ENCODE measurements around the gene SLC49A3.
"Not testable (repeated sequence)": the region's sequence is repeated elsewhere in the genome, so short reads cannot be mapped to it uniquely, and the experiment has no call there.

The SLC49A3 gene

DNA sequence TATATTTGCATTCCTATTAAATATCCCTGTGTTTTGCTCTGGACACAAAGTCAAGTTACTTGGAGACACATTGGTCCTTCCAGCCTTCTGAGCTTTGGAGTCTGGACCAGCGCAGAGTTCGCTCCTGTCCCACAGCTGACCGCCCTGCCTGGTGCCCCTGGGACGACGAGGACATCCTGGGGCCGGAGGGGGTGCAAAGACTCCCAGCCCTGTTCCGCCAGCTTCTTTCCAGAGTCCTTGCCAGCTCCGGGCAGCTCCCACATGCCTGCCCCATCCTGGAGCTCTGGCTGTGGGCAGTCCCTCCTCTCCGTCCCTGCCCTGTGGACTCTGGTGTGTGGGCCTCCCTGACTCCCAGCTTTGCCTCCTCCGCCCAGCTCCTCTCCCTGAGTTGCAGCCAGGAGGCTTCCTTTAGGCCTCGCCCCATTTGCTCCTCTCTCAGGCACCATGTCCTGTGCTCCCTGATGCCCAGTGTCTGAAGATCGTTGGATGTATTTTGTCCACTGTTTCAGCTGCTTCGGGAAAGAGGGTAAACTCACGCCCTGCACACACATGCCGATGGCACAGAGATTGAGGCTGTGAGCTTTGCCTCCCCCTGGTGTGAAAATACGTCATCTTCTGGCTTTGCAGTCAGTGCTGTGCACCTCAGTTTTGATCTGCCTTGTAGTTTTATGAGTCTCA is 11.8 kb upstream of the SLC49A3 start:
- no peak for DNase-seq

DNA sequence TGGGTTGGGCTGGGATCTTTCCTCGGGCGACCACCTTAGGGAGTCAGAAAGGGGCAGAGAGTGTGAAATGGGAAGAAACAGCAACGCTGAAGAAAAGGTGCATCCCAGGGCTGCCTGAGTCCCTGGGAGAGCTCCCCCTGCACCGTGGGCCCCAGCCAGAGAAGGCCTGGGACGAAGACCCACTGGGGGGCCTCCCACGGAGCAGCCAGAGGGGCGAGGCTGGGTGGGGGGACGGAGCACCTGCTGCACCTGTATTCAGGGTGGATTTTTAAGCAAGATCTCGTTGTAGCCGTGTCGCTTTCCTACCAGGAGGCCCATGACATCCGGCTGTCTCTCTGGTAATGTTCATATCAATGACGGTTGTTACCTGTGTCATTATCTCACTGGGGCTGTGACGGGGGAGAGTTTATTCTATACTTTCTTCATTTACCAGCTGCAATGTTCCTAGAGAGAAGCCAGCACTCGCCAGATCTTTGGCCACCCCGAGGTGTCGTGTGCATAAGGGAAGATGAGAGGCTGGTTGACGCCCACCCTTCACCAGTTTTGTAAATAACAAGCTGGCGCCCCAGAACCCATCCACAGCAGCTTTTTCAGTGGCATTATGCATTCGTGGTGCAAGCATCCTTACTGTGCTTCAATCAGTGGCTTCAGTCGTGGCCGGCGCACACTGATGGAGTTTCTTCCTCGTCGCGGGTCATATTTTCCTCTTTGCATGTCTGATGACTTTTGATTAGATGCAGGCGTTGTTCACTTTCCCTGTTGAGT is 11.0 kb upstream of the SLC49A3 start:
- no peak for DNase-seq

DNA sequence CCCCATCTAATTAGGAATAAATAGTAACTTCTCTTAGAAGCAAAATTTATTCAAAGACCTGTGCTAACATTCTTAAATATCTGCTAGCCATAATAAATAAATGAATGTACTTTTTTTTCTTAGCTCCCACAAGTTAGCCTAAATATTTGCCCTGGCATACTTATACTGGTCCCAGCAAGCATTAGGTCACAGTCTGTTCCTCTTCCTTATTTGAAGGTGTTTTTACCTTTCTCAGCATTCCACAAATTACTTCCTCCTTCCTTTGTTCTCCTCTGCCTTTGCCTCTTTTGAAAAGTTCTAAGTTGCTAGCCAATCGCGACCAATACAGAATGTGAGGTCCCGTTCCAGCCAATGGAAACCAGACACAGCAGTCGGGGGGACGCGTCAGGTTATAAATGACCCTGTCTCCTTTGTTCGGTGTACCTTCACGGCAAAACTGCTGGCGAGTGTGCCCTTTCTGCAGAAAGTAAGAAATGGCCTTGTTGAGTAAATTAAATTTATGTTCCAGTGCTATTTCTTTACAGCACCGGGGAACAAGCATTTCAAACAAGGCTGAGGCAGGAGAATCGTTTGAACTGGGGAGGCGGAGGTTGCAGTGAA is 5.5 kb upstream of the SLC49A3 start:
- DNase-seq = not testable (repeated sequence)

DNA sequence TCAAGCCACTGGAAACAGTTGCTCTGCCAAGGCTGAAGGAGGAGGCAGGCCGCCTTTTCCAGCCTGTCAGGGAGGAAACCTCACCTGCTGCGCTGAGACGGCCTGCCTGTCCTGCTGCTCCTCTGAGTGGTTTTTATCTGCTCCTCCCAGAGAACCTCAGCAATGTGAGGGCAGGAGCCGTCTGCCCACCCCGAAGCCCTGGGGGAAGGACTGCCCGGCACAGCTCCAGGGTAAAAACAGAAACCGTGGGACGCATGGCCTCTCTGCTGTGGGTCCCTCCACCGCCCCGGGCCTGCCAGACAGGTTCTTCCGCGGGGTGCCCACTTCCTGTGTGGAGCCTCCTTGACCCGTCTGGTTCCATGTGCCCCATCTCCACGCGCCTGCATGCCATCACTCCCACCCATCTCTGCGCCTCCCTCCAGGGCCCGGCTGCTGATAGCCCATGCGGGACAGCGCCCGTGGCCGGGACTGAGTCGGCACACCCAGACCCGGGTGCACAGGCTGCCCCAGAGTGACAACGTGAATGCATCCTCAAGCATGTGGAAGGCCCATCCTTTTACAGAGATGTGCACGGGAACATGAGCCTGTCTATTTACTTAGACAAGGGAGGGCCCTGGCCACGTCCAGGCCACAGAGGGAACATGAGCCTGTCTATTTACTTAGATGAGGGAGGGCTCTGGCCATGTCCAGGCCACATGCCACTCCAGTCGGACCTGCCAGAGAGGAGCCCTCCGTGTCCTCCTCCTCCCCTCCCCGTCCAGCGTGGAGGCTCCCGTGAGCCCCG is 4.0 kb upstream of the SLC49A3 start:
- no peak for DNase-seq

- DNase-seq = no peak
Observed at GRCh38 chr4:689723-690122, 772 bp upstream of the SLC49A3 start.

- DNase-seq = no peak
Observed at GRCh38 chr4:687971-688853, 739 bp downstream of the SLC49A3 start.

DNA sequence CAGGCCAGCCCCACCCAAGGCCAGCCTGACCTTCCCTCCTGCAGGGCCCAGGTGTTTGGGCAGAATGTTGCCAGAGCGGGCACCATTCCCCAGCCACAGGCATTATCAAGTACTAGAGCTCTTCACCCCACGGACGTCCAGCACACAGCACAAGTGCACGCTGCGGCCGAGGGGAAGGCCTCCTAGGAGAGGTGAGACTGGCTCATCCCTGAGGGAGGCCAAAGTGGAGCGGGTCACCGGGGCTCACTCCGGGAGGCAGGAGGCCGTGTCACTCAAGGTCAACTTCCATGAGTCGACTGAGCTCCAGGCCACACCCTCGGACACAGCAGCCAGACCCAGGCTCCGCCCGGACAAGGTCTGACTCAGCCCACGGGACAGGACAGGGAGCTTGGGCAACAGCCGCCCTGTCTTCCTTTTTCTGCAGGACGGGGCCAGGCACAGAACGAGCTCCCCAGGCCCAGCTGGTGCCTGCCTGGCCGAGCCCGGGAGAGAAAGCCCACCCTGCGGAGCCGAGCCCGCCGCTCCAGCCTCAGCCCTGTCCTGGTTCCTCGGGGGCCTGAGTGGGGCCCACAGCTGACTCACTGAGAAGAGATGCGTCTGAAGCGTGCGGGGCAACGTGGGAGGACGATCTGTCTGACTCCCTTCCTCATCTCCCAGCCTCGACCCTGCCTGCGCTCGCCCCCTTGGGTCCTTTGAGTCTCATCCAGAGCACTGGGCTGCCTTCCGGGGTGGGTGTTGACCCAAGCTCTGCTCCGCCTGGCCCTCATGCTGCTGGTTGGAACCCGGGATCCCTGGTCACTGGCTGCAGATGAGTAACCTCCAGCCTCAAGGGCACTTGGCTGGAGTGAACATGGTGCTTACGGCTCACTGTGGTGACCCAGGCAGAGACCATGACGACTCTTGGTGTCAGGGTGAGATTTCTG is 1.6 kb downstream of the SLC49A3 start:
- no peak for DNase-seq

DNA sequence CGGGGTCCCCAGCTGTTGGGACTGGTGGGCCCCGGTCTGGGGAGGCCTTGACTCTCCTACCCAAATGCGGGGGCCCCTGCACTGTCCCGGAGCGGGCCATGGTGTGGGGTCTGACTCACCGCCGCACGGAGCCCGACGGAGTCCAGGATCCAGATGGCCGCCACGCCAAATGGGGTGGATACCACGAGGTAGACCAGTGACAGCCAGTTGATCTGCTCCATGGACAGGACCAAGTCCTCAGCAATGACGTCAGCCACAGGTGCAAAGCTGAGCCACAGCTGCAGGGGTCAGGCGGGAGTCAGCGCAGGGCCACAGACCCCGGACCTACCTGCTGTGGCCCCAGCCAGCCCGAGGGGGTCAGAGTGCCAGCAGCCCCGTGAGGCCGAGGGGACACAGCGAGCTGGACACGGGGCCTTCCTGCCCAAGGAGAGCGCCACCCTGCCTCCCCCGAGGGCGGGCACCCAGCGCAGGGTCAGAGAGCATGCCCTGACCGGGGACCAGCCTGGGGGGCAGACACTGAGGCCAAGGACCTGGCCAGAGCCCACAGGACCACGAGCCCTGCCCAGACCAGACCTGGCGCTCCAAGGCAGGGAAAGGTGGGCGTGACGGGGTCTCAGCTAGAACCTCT is 2.4 kb downstream of the SLC49A3 start:
- no peak for DNase-seq

DNA sequence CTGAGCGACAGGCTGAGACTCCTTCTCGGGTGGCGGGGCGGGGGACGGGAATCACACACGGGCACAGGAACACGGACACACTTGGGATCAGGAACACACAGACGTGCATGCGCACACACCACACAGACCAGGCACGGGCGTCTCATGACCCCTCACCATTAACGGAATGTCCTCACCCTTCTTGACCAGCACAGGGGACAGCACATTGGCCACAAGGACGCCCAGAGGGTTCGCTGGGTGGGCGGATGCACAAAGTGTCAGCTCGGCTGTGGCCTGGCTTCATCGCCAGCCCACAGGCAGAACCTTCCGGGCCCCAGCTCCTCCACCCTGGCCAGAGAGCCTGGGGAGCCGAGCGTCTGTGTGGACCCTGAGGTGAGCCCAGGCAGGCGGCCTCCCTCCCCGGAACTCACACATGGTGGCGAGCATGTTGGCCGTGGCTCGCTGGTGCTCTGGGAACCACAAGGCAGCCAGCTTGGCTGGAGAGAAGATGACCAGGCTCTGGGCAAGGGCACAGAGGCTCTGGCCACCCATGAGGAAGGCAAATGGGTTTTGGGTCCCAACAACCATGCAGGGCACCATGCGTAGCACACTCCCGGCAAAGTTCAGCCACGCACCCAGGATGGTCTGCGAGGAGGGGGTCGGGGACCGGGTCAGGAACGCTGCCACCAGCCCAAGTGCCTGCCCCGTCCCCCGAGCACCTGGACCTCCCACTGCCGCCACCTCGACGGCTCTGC is 3.1 kb downstream of the SLC49A3 start:
- DNase-seq = no peak

DNA sequence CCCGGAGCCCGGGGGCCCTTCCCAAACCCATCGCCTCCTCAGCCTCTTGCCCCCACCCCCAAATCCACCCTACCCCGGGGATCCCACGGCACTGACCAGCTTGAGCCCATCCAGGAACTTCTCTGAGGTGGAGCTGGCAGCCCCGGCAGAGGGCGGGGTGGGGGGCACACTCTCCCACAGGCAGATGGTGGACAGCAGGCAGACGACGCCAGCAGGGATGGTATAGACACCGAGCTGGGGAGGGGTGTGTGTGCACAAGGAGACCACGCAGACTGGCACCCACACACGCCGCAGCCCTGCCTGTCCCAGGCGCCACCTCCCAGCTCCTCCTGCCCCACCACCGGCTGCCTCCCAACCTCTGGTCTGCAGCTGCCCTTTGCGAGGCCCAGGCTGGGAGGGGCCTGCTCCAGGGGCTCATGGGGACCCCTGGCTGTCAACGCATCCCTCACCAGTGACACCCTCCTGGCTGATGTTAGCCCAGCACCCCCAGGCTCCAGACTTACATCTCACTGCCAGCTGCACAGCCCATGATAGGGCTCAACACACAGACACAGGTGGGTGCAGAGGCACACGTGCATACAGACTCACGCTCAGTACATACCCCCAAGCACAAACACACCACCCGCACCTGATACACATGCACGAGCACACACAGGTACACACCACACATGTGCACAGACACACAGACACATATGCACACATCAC is 4.2 kb downstream of the SLC49A3 start:
- DNase-seq = no peak

GRCh38 chr4:683982-684622 is 4.8 kb downstream of the SLC49A3 start:
- DNase-seq = no peak

GRCh38 chr4:683247-683897 is 5.6 kb downstream of the SLC49A3 start:
- DNase-seq = no peak

DNA sequence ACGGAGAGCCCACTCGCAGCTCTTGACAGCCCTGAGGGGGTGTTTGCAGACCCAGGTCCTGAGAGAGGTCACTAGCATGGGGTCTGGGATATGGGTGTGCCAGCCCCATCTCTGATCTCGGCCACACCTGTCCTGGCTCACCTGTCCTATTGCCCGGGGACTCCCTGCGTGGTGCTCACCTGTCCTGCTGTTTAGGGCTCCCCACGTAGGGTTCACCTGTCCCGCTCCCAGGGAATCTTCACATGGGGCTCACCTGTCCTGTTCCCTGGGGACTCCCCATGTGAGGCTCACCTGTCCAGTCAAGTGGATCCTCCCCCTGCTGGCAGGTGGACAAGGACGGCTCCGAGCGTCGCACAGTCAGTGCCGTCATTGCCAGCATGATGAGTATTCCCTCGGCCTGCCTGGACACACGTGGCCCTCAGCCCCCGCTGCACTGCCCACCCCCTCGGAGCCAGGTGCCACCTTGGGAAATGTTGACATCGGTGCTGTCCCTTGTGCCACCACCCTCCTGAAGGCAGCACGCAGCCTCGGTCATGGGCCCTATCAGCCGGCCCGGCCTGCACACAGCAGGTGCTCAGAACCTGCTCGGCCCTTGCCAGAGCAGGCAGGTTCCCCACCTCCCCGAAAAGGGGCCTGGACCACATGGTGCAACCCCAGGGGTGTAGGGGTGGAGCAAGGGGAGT is 6.3 kb downstream of the SLC49A3 start:
- no peak for DNase-seq

GRCh38 chr4:681736-682451 is 7.1 kb downstream of the SLC49A3 start:
- no peak for DNase-seq

GRCh38 chr4:680928-681645 is 7.9 kb downstream of the SLC49A3 start:
- no peak for DNase-seq

DNA sequence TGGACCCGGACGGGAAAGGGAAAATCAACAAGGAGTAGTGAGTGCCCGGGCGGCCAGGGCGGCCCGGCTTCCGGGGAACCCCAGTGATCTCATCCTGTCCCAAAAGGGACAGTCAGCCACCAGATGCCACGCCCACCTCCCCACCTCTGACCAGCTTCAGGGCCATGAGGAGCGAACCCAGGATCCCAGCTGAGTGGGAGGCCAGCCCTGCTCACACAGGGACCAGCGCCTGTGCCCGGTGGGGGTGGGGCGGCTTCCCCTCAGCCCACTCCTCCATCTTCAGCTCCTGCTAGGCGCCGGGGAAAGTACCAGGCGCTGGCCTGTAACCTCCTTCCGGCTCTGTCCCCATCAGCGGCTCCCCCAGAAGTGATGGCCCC is 8.4 kb downstream of the SLC49A3 start:
- DNase-seq = no peak

Measured in GDM1 (cell line).